Measurements from ENCODE around the gene UBE3B.
A peak's percentile ranks its signal among the peaks of the same experiment; 100 is the strongest.

UBE3B gene

DNA sequence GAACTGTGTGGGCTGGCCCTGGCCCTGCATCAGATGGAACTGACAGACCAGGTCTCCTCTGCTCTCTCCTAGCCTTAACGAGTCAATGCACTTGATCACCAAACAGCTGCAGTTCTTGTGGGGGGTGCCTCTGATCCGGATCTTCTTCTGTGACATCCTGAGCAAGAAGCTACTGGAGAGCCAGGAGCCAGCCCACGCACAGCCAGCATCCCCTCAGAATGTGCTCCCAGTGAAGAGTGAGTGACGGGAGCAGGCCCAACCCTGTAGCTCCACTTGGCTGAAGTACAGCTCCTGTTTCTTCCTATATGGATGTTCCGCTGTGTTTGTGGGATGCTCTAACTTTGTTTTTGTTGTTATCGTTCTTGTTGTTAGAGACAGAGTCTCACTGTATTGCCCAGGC lies 23.9 kb downstream of the UBE3B start:
- DNase-seq: no peak

DNA sequence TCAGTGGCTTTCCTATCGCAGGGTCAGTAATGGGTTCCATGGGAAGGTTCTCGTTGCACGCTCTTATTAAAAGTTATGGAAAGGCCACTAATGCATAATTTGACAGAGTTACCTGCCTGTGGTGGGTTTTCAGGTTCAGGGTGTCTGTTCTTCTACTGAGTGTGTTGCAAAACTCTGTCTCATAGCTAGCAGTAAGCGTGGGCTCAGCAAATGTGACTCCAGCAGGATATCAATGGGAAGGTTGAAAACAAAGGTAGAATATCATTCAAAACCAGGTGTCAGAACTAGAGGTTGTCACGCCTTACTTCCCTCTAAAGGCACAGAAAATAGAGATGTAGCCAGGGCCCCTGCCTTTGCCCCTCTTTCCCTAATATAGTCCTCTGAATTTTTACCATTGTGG lies 24.9 kb downstream of the UBE3B start:
- DNase-seq: no peak

DNA sequence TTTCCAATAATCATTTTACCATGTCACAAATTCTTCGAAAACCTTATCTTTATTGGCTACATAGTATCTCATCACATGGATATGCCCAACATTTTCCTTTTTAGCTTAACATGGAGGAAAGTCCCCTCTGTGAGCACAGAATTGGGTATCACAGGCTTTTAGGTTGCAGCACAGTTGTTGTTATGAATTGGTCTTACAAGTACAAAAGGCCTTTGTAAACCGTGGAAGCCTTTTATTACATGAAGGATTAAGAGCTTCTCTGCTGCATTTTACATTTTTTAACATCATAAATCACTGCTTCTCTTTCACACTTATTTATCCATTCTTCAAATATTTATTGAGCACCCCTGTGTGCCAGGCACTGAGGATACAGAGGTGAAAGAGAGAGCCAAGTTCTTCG lies 26.2 kb downstream of the UBE3B start:
- DNase-seq: no peak

DNA sequence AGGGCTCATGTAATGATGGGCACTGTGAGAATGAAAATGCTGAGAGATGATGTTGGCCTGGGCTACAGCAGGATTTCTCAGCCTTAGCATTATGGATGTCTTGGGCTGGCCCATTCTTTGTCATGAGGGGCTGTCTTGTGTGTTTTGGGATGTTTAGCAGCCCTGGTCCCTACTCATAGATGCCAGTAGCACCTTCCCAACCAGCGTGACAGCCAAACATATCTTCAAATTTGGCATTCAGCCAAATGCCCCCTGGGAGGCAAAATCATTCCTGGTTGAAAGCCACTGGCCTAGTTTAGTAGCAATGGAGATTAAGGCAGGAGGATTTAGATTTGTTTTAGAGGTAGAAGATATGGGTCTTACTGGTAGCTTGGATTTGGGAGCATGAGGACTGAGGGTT lies 26.6 kb downstream of the UBE3B start:
- DNase-seq: no peak

DNA sequence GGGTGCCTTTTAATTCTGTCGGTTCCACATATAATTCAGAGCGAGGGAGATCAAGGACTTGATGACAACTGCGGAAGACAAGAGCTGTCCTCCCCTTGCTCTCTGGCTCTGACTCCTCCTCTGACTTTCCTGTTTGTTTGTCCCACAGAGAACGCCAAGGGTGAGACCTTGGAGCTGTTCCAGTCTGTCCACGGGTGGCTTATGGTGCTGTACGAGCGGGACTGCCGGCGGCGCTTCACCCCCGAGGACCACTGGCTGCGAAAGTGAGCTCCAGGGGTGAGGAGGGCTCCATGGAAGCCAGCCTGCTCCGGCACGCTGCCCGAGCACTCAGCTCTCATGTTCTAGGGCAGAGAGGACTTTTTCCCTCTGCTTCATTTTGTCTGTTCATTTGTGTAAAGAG lies 32.8 kb downstream of the UBE3B start:
- DNase-seq: no peak

DNA sequence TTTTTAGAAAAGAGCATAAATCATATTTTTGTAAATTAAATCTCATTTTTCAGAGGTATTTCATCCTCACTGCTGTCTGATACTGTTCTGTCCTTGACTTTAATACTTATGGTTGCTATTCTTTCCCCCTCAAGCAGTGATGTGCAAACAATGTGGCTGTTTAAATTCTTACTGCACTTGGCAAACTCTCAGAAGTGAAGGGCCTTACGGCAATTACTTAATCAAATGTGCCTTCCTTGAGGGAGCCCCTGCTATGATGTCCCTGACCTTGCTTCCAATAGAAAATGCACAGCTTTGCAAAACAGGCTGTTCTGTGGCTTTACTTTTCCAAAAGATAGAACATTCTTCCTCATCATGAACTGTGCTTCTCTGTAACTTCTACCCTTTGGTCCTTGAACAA lies 35.2 kb downstream of the UBE3B start:
- DNase-seq: no peak

DNA sequence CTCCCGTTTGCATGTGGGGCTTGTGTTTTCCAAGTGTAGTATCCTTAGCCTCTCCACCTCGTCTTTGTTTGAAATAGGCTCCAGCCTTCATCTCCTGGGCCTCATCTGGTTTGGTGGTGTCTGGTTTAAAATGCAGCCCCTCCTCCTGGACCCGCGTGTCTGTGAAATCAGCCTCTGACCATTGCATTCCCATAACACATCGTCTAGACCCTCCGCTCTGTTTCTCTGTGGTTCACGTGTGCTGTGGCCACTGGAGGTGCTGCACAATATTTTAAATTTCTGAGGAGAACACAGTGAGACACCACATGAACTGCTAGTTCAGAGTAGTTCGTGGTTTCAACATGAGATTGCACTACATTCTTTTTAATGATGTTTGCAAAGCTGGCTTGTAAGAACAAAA lies 35.6 kb downstream of the UBE3B start:
- no peak for DNase-seq

DNA sequence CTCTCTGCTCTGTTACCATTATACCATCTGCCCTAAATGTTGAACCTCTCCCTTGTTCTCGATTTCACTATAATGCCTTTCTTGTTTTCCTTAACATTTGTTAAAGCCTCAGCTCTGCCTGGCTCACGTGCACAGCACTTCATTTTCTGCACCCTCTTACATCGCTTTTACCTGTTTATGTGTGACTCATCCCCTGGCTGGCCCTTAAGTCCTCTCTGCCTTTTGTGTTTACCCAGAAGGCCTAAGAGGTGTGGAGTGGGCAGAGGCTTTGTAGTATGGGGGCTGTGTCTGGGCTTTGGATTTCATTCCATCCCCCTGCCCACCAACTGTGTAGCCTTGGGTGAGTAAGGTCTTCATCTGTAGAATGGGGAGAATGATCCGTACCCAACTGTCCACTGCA lies 36.5 kb downstream of the UBE3B start:
- no peak for DNase-seq

DNA sequence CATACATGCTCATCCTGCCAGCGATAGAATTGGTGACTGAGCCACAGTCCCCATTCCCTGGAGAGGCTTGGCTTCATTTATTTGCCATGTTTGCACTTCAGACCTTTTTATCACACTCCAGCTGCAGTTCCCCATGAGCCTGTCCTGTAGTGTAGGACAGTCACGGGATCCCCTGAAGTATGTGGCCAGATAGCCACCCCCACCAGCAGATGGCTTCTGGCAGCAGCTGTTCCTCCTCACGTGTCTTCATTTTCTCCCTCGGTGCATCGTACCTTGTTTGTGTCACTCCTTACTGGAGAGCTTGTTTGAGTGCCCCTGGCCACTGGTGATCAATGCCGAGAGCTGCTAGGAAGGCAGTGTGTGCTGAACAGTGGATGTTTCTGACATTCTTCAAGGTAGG lies 40.2 kb downstream of the UBE3B start:
- no peak for DNase-seq

DNA sequence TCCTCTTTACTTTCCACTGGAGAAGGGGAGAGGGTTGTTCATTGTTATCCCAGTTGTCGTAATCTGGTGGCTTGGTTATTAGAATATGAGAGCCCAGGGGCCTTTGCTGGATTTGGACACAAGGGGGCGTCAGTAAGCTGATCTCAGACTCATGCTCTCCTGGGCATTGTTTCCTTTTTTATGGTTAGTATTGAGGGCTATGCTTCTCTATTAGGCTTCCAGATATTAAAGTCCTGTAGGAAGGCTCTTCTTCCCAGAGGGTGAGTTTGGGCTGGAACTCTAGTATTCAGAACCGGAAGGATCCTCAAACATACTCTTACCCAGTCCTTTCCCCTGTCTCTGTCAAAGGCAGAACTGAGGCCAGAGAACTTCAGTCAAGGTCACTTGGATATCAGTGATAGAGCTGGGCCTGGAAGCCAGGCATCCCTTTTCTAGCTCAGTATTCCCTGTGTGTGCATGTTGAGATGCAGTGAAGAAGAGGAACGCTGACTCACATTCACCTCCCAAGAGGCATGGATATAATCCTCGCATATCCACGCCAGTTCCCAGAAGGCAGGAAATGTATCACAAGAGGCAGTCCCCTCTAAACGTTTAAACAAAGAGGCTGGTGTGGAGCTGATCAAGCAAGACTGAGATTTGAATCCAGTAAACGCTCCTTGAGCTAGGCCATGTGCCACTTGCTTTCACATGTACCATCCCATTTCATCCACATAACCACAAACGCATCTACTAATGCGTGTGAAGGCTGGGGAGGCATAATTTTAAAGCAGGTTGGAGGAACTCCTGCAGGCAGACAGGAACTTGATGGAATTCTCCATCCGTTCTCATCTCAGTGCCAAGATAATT lies 41.6 kb downstream of the UBE3B start:
- peak; percentile 57 for DNase-seq

DNA sequence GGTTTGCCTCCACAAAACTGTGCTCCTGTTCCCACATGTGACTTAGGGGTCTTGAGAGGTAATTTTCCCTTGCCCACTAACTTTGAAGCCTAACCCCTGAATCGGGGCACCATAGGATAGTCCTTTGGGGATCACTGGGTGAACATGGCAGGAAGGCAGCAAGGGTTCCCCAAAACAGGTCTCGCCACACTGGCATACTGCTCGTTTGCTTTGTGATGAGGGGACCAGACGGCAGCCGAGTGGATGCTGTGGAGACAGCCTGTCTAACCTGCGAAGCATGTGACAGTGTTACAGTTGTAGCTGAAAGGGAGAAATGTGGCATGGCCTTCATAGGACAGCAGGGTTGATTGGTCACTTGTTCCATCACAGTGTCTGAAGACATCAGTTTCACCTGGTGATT lies 42.4 kb downstream of the UBE3B start:
- DNase-seq: no peak

DNA sequence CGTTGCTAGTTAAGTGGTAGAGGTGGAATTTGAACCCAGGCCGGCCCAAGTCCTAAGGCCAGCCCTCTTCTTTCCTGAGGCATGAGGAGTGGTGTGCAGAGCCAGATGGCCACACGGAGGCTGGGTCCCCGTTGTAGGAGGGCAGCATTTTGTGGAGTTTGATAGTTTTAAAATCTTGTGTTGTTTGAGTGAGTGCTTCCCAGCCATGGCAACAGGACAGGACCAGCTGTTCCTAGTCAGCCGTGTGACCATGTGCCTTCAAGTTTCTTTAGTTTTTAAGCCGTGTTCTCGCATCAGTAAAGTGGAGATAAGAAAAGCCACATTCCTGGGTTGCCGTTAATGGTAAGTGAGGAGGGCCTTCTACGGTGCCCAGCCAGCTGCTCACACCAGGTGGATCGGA lies 44.4 kb downstream of the UBE3B start:
- no peak for DNase-seq

DNA sequence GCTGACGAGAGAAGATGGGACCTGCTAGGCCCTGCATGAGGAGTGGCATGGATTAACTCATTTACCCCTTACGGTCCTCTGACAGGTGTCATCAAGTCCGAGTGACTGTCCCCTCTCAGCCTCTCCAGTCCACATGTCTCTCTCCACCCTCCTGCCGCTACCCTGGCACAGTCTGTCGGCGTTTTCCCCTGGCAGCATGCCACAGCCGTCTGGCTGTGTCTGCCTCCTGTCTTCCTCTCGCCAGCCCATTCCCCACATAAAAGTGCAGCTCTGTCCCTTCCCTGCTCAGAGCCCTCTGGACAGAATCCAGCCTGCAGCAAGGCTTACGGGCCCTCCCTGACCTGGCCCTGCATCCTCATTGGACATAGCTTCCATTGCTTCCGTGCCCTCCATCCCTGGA lies 45.6 kb downstream of the UBE3B start:
- peak; percentile 58 for DNase-seq

DNA sequence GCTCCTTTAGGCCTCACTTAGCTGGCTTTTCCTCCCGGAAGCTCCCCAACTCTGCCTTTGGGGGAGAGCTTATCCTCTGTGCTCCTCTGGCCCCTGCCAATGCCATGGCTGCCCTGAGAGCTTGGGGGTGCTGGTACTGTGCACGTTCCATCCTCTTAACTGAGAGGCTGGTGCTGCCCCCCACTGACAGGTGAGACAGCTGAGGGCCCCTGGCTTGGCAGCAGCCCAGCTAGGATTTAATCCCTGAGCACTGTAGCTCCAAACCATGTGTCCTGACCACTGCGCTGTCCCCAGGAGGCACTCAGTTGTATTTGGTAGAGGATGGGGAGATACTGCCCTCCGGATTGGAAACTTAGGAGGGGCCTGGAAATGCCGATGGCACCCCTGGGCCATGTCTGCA lies 46.1 kb downstream of the UBE3B start:
- no peak for DNase-seq

DNA sequence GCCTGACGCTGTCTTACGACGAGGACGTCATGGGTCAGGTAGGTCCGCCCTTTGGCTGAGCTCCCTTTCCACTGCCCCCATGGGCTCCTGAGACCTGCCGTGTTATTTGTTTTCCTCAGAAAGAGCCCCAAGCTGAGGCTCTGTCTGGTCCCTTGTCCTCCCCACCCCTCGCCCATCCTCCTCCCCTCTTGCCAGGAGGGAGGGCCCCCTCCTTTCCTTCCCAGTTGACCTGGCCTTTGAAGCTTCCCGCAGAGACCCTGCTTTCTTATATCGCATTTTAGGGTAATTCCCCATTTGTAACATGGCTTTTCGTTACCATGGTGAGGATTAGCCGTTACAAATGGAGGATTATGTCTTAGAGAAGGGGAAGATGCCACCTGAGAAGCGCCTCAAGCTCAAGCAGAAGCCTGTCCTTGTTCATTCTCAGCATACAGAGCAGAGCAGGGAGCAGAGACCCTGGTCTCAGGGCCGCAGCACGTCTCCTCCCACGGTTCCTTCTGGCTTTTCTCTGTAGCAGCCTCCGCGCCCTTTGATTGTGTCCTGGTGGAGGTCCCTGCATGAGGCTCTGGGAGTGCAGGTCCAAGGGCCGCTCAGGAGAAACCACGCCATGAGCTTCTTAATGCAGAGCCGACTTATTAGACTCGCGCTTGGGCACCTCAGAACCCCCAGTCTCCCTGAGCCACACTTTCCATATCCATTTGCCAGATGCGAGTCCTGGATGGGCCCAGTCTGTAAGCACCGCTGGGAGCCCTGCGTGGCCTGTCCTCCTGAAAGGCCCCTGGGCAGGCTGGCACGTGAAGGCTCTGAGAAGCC lies 47.2 kb downstream of the UBE3B start:
- no peak for DNase-seq

DNA sequence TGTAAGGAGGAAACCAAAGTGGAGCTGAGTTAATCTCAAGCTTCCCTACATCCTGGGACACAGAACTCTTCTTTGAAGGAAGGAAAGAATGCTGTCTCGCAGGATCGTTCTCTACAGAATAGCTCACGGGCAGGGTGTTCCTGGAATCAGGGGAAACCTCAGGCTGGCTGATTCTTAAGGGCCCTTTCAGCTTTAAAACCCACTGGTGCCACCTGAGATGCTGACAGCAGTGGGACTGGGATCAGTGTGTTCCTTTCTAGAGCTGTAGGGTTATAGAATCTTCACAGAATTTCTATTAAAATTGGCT lies 47.8 kb downstream of the UBE3B start:
- DNase-seq: no peak

DNA sequence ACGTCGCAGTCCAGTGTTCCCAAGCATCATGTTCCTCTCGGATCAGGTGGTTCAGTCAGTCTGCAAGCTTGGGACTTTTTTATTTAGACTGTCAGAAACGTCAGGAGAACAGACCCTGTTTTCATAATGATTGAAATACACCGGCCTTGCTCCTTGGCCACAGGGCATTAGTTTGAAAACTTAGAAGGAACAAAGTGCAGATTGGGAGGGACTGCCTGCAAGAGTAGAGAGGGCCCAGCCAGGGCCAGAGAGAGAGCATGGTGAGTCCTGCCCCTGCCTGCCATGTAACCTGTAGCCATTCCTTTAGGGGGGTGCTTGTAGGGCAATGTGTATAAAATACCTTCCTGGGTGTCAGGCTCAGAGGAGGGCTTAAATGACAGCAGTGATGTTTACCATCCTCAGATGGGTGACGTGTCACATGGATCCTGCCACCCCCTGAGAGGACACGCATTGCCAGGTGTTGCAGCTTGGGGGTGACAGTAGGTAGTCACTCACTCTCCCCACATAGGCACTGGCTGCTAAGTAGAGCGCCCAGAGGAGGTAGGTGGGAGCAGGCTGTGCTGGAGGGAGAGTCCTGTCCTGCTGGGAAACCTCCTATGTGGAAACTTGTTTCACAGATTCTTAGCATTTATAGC lies 50.2 kb downstream of the UBE3B start:
- DNase-seq: no peak

DNA sequence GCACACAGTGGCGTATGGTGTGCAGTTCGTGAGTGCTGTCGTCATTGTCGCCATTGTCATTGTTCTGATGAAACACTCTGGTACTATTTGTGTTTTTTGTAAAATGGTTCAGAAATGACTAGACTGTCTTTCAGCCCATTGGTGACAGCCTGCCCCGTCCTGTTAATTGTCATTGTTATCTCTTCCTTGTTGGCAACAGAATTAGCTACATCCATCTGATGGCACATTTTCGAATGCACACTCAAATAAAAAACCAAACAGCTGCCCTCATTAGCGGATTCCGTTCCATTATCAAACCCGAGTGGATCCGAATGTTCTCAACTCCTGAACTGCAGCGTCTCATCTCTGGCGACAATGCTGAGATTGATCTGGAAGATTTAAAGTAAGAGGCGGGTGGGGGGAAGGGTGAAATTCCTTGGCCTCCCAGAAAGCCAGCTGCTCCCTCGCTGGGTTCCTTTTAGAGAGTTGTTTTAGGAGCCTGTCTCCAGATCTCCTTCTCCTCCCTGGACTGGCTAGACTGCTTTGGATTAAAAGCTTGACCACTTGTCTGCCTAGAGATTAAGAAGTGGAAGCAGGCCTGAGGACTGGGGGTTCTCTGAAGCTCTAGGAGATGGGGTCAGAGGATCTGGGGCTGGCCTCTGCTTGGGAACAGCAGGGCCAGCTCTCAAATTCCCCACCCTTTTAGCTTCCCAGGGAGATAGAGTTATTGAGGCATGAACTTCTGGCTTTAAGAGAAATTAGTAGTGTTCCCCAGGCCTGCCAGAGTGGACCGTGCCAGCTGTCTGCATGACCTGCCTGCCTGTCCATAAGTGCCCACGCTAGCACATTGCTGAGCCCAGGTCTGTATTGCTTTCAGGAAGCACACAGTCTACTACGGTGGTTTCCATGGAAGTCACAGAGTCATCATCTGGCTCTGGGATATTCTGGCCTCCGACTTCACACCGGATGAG lies 52.5 kb downstream of the UBE3B start:
- DNase-seq: no peak

DNA sequence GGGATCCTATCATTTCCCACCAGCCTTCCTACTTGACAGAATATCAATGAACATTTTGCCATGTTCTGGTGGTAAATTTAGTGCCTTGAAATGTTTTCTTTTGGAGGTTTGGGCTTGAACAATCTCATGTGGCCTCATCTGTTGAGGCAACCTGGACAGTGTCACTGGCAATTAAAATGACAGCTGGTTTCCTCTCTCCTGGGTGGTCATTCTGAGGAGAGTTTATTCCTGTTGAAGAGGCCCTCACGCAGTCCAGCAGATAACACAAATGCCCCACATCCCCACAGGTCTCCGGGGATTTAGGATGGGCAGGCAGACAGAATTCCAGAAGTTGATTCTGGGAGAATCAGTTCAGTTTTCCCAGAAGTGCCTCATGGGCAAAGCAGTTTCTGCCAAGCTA lies 54.0 kb downstream of the UBE3B start:
- no peak for DNase-seq

DNA sequence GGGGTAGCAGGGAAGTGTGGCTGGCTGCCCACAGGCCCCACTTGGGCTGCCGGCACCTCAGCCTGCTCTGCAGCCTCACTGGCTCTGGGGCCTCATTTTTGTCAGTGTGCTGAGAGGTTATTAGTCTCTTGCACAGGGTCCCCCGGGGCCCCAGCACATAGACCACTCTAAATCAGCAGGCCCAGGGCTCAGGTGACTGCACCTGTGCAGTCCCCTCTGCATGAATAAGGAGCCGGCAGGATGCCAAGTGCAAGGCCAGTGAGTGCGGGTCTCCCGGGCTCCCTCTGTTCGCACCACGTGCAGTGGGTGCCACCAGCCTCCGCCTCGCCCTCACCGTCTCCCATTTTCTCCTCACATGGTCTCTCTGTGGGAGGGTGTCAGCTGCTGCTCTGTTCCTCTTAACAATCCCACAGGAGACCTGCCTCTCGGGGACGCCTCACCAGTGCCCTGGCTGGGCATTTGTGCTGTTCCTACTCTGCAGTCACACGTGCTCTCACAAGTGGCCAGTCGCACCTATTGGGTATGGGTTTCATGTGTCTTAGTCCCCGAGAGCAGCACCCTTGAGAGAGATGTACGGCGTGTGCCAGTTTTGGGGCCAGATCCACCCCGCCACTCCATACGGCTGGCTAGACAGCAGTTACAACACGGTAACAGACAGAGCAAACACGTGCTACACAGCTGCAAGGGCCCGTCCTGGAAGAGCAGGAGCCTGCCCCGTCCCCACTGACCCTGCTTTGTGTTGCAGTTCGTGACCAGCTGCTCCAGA lies 55.5 kb downstream of the UBE3B start:
- no peak for DNase-seq

DNA sequence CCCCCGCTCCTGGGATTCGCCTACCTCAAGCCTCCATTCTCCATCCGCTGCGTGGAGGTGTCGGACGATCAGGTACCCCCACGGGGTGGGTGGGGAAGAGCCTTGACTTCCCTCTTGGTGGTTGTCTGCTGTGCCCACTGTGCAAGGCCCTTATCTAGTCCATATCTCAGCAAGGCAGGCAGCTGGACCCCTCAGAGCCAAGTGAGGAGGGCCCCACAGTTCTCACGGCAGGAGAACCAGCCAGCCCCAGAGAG lies 56.0 kb downstream of the UBE3B start:
- no peak for DNase-seq

DNA sequence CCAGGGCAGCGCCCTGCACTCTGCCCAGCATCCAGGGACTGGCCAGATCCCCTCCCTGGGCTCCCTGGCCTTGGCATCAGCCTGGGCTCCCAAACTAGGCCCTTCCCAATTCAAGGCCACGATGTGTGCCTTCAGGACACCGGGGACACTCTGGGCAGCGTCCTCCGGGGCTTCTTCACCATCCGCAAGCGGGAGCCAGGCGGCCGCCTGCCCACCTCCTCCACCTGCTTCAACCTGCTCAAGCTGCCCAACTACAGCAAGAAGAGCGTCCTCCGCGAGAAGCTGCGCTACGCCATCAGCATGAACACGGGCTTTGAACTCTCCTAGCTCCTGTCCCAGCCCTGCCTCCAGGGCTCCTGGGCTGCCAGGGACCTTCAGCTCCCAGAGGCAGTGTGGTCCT lies 57.0 kb downstream of the UBE3B start:
- DNase-seq: no peak
